Stimulated activated CD8-positive, alpha-beta memory T cell treated with anti-CD3 and anti-CD28 coated beads, Interleukin-15, amount 100 ng/mL, for 1 hour (primary cell): ENCODE results near the gene TIAL1.
"Not testable (repeated sequence)": the region's sequence is repeated elsewhere in the genome, so short reads cannot be mapped to it uniquely, and the experiment has no call there.

Experiments used
- DNase-seq: peaks from one replicate; pipeline ENCODE4 v3.0.0-alpha.2; 2020; ENCODE audit warnings: low read depth

The TIAL1 gene, protein sequence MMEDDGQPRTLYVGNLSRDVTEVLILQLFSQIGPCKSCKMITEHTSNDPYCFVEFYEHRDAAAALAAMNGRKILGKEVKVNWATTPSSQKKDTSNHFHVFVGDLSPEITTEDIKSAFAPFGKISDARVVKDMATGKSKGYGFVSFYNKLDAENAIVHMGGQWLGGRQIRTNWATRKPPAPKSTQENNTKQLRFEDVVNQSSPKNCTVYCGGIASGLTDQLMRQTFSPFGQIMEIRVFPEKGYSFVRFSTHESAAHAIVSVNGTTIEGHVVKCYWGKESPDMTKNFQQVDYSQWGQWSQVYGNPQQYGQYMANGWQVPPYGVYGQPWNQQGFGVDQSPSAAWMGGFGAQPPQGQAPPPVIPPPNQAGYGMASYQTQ

GRCh38 chr10:119596537-119597404 lies at the start of gene TIAL1:
TIAL1 (minus strand) TSS chr10:119596964; CDS start chr10:119596465, 499 bp downstream.
- peak; percentile 86 for DNase-seq

- DNase-seq, result no peak
These were observed 48.2 kb upstream of the TIAL1 start for GRCh38 chr10:119644994-119645393.

DNA sequence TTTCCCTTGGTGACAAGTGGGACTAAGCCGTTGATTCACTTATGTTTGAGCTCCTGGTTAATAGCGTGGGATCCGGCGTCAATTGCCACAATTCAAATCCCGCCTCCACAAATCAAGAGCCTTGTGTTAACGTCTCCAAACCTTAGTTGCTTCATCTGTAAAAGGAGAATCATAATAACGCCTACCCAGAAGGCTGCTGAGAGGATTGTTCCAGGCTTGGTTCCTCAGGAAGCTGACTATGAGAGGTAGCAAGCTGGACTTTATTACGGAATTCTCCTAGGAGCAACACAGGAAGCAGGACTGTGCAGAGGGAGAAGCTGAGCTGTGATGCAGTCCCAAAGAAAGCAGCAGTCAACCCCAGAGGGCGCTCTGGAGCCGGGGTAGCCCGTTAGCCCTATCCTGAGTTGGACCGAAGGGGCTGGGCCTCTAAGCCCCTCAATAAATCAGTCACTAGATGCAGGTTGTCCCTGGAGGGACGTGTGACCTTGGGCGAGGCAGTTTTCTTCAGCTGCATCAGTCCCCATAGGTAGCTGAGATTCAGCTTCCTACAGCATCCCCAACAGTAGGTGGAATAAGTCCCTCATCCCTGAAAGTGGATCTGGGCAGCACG lies 47.5 kb upstream of the TIAL1 start:
- no peak for DNase-seq

- no peak for DNase-seq
These were observed 46.8 kb upstream of the TIAL1 start for GRCh38 chr10:119643306-119644204.

GRCh38 chr10:119642556-119643111 lies 45.9 kb upstream of the TIAL1 start:
- DNase-seq, result no peak

DNA sequence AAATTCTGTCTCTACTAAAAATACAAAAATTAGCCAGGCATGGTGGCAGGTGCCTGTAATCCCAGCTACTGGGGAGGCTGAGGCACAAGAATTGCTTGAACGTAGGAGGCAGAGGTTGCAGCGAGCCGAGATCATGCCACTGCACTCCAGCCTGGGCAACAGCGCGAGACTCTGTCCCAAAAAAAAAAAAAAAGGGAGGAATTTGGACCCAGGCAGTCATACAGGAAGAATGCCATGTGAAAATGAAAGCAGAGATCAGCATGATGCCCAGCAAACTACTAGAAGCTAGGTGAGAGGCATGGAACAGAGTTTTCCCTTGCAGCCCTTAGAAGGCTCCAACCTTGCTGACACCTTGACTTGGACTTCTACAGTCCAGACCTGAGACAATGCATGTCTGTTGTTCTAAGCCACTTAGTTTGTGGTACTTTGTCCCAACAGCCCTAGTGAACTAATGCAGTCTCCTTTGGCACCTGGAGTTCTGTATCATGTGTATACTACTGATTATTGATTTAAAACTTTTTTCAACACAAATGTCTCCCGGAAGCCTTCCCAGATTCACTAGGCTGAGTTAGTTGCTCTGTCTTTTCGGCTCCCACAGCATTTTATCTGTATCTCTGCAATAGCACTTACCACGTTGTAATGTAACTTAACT lies 44.2 kb upstream of the TIAL1 start:
- DNase-seq, result no peak

- DNase-seq, result no peak
These were observed 43.6 kb upstream of the TIAL1 start for GRCh38 chr10:119640384-119640783.

DNA sequence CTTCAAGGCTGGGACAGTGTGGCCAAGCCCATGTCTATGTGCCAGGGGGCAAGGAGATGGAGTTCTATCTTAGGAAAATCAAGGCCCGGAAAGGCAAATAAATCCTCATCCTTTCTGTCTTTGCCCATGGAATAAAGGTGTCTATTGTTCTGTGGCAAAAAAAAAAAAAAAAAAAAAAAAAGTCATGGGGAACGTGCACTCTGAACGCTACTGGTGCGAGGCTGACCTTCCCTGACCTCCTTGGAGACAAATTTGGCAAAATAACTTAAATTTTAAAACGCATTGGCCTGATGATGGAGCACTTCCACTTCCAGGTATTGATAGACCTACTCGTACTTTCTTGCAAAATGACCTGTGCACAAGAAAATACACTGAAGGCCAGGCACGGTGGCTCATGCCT lies 42.2 kb upstream of the TIAL1 start:
- DNase-seq, result no peak

- DNase-seq, result no peak
These were observed 40.9 kb upstream of the TIAL1 start for GRCh38 chr10:119637631-119638030.

GRCh38 chr10:119634219-119634544 lies 37.4 kb upstream of the TIAL1 start:
- DNase-seq, result no peak

- no peak for DNase-seq
These were observed 36.9 kb upstream of the TIAL1 start for GRCh38 chr10:119633538-119634218.

GRCh38 chr10:119630300-119630699 lies 33.5 kb upstream of the TIAL1 start:
- no peak for DNase-seq

GRCh38 chr10:119625570-119626280 lies 29.0 kb upstream of the TIAL1 start:
- DNase-seq, result no peak

- no peak for DNase-seq
These were observed 24.3 kb upstream of the TIAL1 start for GRCh38 chr10:119621078-119621384.

DNA sequence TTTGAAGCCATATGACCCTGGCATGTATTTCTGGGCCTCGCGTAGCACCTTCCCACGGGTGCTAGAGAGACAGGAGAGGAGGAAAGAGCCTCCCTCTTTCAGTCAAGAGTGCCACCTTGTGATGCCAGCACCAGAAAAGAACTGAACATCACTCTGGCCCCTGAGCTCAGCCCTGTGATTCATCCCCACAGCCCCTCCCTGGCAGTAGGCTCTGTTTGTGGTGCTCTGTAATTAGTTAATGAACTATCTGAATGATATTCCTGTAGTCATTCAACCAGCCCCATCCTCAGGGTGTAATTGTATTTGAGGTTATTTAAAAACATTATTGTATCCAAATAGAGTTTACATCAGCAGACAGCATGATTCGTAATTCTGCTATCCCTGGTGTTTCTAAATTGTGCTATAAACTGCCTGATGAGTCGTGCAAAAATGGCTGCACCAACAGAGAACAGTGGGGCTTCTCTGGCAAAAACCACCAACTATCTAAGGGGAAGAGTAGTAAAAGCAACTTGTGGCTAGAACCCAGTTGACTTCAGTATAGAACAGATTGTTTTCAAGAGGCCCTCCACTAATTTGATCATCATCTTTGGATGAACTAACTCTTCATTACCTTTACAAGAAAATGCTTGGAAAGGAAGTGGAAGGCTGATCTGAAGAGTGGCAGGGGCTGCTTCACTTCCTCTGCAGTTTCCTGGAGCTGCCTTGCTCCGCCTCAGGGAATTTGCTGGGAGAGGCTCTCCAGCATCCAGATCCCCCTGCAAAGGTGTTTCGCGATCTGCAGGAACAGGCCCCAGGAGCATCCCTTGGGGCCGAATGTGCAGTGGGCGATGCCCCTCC lies 23.7 kb upstream of the TIAL1 start:
- DNase-seq, result no peak

DNA sequence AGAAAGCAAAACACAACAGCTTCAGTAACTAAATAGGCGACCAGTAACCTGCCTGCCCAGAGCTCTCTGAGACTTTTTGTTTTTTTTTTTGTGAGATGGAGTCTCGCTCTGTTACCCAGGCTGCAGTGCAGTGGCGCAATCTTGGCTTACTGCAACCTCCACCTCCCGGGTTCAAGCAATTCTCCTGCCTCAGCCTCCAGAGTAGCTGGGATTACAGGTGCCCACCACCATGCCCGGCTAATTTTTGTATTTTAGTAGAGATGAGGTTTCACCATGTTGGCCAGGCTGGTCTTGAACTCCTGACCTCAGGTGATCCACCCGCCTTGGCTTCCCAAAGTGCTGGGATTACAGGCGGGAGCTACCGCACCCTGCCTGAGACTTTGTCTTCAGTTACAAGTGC lies 23.0 kb upstream of the TIAL1 start:
- DNase-seq, result not testable (repeated sequence)

GRCh38 chr10:119619215-119619614 lies 22.5 kb upstream of the TIAL1 start:
- no peak for DNase-seq

GRCh38 chr10:119616882-119617570 lies 20.3 kb upstream of the TIAL1 start:
- DNase-seq, result no peak
